GM12878 (cell line): ENCODE measurements around the gene CTNNA1. TPM values are rescaled to one million over a fixed set of nuclear protein-coding genes. Genes with fewer than 3 reads are reported as not detected.

Experiments
- ATAC-seq: fragments of 200-7000 bp; cut with Tn5 transposase; 3 replicates; pipeline ENCODE4 v1.9.1; 2020; ENCODE audit warnings: mild to moderate bottlenecking, moderate library complexity
- BruUV-seq: library from RNA; stranded (reverse); fragments of 400-500 nt; replicated peaks from 2 replicates; lab custom pipeline; 2021; lab: Mats Ljungman, UMichigan
- CTCF ChIA-PET: fragments of 300-600 bp; sonication (Branson Sonifier 250); formaldehyde crosslinking; extraction: SDS; loops from one replicate; lab custom pipeline; 2021; ENCODE audit warnings: inconsistent platforms; lab: Yijun Ruan, JAX
- POLR2A ChIA-PET: fragments of 350-600 bp; formaldehyde crosslinking; extraction: SDS; loops from one replicate; lab custom pipeline; 2021; ENCODE audit warnings: inconsistent platforms; lab: Charles Lee
- RAD21 ChIA-PET: fragments of 300-600 bp; sonication (Branson Sonifier 250); formaldehyde crosslinking; loops from one replicate; lab custom pipeline; 2023; ENCODE audit warnings: antibody characterized with exemption; ENCODE audit not compliant: unreplicated experiment; lab: Charles Lee
- SMC1A ChIA-PET: fragments of 300-600 bp; sonication (Branson Sonifier 250); formaldehyde crosslinking; loops from one replicate; lab custom pipeline; 2023; ENCODE audit not compliant: unreplicated experiment, uncharacterized antibody; lab: Charles Lee
- DNase-seq: peaks from one replicate; pipeline ENCODE4 v3.0.0-alpha.2; 2011; ENCODE audit warnings: low read depth, low spot score
- FAIRE-seq: peaks from 3 replicates; lab custom pipeline; 2011; peaks lifted over from hg19 to GRCh38; lab: Jason Lieb, UNC
- H2AFZ ChIP-seq: 2 replicates; pipeline ENCODE4 v1.6.0; 2011; ENCODE audit warnings: low read depth, low read length, control low read depth; ENCODE audit not compliant: control insufficient read depth
- H3K27ac ChIP-seq: 2 replicates; pipeline ENCODE4 v1.5.1; 2011; ENCODE audit warnings: control low read depth; ENCODE audit not compliant: control insufficient read depth, insufficient read depth
- H3K27me3 ChIP-seq, 2 experiments: replicated peaks in 1 of 2; 2 replicates each; pipeline versions ENCODE4 v1.6.0 to v1.6.1; 2011; ENCODE audit warnings: low read length in 1 of 2; ENCODE audit not compliant: control insufficient read depth in 2 of 2, insufficient read depth in 2 of 2
- H3K36me3 ChIP-seq, 2 experiments: 2 replicates each; pipeline ENCODE4 v1.5.1; 2011; ENCODE audit warnings: low read length in 1 of 2; ENCODE audit not compliant: control insufficient read depth in 2 of 2, insufficient read depth in 2 of 2
- H3K4me1 ChIP-seq: 2 replicates; pipeline ENCODE4 v1.6.1; 2011; ENCODE audit warnings: mild to moderate bottlenecking, low read length, moderate library complexity, mixed read lengths; ENCODE audit not compliant: control insufficient read depth, insufficient read depth
- H3K4me2 ChIP-seq: 2 replicates; pipeline ENCODE4 v1.6.0; 2011; ENCODE audit warnings: control low read depth; ENCODE audit not compliant: control insufficient read depth, insufficient read depth
- H3K4me3 ChIP-seq: fragments of 200-600 bp; sonication (generic); 2 replicates; pipeline ENCODE4 v1.5.1; 2016
- H3K79me2 ChIP-seq: 2 replicates; pipeline ENCODE4 v1.6.0; 2011; ENCODE audit warnings: low read length; ENCODE audit not compliant: control insufficient read depth, insufficient read depth
- H3K9ac ChIP-seq: 2 replicates; pipeline ENCODE4 v1.8.0; 2011; ENCODE audit warnings: low read length, control low read depth, mixed read lengths; ENCODE audit not compliant: control insufficient read depth, insufficient read depth
- H3K9me3 ChIP-seq: replicated peaks from 3 replicates; pipeline ENCODE4 v1.5.1; 2011; ENCODE audit warnings: mild to moderate bottlenecking, low read length; ENCODE audit not compliant: control insufficient read depth, insufficient read depth
- H4K20me1 ChIP-seq: 2 replicates; pipeline ENCODE4 v1.6.0; 2011; ENCODE audit not compliant: control insufficient read depth, insufficient read depth
- ASH2L ChIP-seq: fragments of 300-600, 200-600 bp; sonication (generic); IDR thresholded peaks from 2 replicates; pipeline ENCODE4 v1.6.1; 2017; ENCODE audit warnings: low read depth, mild to moderate bottlenecking, borderline replicate concordance
- BACH1 ChIP-seq: fragments of 450-650 bp; IDR thresholded peaks from 2 replicates; pipeline ENCODE4 v1.6.1; 2017; ENCODE audit warnings: mild to moderate bottlenecking, borderline replicate concordance
- BCLAF1 ChIP-seq: fragments of 450-650 bp; IDR thresholded peaks from 2 replicates; pipeline ENCODE4 v1.6.1; 2017; ENCODE audit warnings: antibody characterized with exemption, mild to moderate bottlenecking, moderate library complexity
- CHD4 ChIP-seq: fragments of 200-600 bp; sonication (generic); IDR thresholded peaks from 2 replicates; pipeline ENCODE4 v1.6.1; 2016; ENCODE audit warnings: mild to moderate bottlenecking
- CREM ChIP-seq: IDR thresholded peaks from 2 replicates; pipeline ENCODE4 v1.6.1; 2014; ENCODE audit warnings: antibody characterized with exemption, low read depth
- E2F8 ChIP-seq: fragments of 450-650 bp; IDR thresholded peaks from 2 replicates; pipeline ENCODE4 v1.6.1; 2018; ENCODE audit warnings: mild to moderate bottlenecking, low read depth, moderate library complexity; ENCODE audit not compliant: partially characterized antibody
- EGR1 ChIP-seq, 2 experiments: IDR thresholded peaks; 1 replicate in 1 of 2; 2 replicates in 1 of 2; pipeline ENCODE4 v1.6.1; 2011 to 2012; ENCODE audit warnings: low read depth in 2 of 2, low read length in 2 of 2, borderline replicate concordance in 1 of 2, mild to moderate bottlenecking in 1 of 2, moderate library complexity in 1 of 2
- FOXM1 ChIP-seq: IDR thresholded peaks from 2 replicates; pipeline ENCODE4 v1.6.1; 2012; ENCODE audit warnings: low read depth, mild to moderate bottlenecking, inconsistent platforms, low read length, moderate library complexity
- IRF4 ChIP-seq: IDR thresholded peaks from 2 replicates; pipeline ENCODE4 v1.6.1; 2011; ENCODE audit warnings: low read depth, low read length
- PBX3 ChIP-seq: IDR thresholded peaks from 2 replicates; pipeline ENCODE4 v1.6.1; 2011; ENCODE audit warnings: mild to moderate bottlenecking, low read depth, low read length, moderate library complexity; ENCODE audit not compliant: insufficient replicate concordance
- SIX5 ChIP-seq: IDR thresholded peaks from 2 replicates; pipeline ENCODE4 v1.6.1; 2011; ENCODE audit warnings: mild to moderate bottlenecking, low read depth, low read length, moderate library complexity; ENCODE audit not compliant: severe bottlenecking
- STAT3 ChIP-seq: IDR thresholded peaks from 2 replicates; pipeline ENCODE4 v1.6.1; 2011; ENCODE audit warnings: low read depth, low read length, improper control_type of control experiment
- TCF12 ChIP-seq: IDR thresholded peaks from 2 replicates; pipeline ENCODE4 v1.6.1; 2011; ENCODE audit warnings: low read depth, mild to moderate bottlenecking, low read length
- ZNF217 ChIP-seq: fragments of 450-650 bp; IDR thresholded peaks from 2 replicates; pipeline ENCODE4 v1.6.1; 2017; ENCODE audit warnings: antibody characterized with exemption, mild to moderate bottlenecking
- ZNF384 ChIP-seq: IDR thresholded peaks from 2 replicates; pipeline ENCODE4 v1.6.1; 2012; ENCODE audit warnings: low read depth, mild to moderate bottlenecking, low read length, improper control_type of control experiment, borderline replicate concordance
- WGBS: methylation state at CpG from one replicate; pipeline ENCODE4 v1.1.6; 2016; ENCODE audit warnings: low lambda C conversion rate; ENCODE audit not compliant: insufficient replicate concordance, insufficient coverage; ENCODE audit errors: missing lambda C conversion rate; 5-methylcytosine and 5-hydroxymethylcytosine counted together
- in situ Hi-C: fragments of 300-500 bp; cut with MboI; formaldehyde crosslinking; loops from 9 replicates; pipeline ENCODE4 v1.14.3; 2018; ENCODE audit warnings: mixed read lengths
- intact Hi-C: fragments of 100-400 bp; cut with micrococcal nuclease; formaldehyde crosslinking; loops from one replicate; pipeline ENCODE4 v1.14.2; 2022; ENCODE audit not compliant: unreplicated experiment
- polyA plus RNA-seq, 11 experiments: library from polyadenylated mRNA; depleted of rRNA in 4 of 11; unstranded in 6 of 11; stranded (reverse) in 5 of 11; fragments of >200 nt; fragmentation: Nextera tagmentation in 4 of 11; fragmentation: Illumina TruSeq in 1 of 11; extraction: Ambion mirVana in 4 of 11; extraction: Trizol in 1 of 11; gene quantifications; 1 replicate in 1 of 11; 2 replicates in 10 of 11; pipeline versions ENCODE4 v1.2.1 to v1.2.3, GENCODE V29; 2011 to 2016; ENCODE audit warnings: inconsistent platforms in 2 of 11, missing spikeins in 2 of 11, low read depth in 1 of 11
- total RNA-seq, 4 experiments: library from RNA; depleted of rRNA in 3 of 4; stranded (reverse); fragments of >200 nt in 3 of 4; fragmentation: Illumina TruSeq in 1 of 4; extraction: Trizol in 1 of 4; gene quantifications; 2 replicates each; pipeline versions ENCODE4 v1.2.1 to v1.2.3, GENCODE V29; 2013 to 2021

Gene CTNNA1
- total and polyA plus RNA-seq, 10 of the 15 experiments (the other 5 are each of a cell fraction or from before 2014, with no cell fraction given), result 32.6 to 104 (median 57.7) TPM

DNA sequence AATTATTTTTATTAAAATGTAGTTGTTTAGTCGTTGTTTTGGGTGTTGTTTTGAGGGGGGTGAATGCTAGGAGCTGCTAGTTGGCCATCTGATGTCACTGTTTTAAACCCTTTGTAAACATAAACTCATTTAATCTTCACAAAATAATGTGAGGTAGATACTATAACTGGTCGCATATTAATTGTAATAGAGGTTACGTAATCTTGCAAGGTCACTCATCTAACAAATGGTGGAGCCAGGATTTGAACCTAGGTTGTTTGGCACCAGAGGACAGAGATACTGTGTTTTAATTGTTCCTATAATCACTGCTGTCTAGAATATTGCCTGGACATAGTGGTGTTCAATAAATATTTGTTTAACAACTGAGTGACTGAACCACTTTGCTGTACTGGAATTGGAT, 67.5 kb downstream of the CTNNA1 start (continued):
- TF ChIP-seq ASH2L, result no peak
- no peak for TF ChIP-seq STAT3
- TF ChIP-seq CREM, result no peak
- TF ChIP-seq IRF4, result no peak
- no peak for TF ChIP-seq BACH1
- TF ChIP-seq ZNF217, result no peak
- no peak for TF ChIP-seq CHD4
- no peak for TF ChIP-seq SIX5
- TF ChIP-seq, all 136 proteins: peak for 0

- peaks cover 4 to 7% of the 10 kb centered on the region in 2 experiments; a peak in 3 of 4 replicates for H3K36me3 ChIP-seq
- ChIA-PET SMC1A (interaction anchor here (0.6 to 3.0 kb wide), 16 partner anchors 9 to 446 kb away, joined by 3 to 13 read pairs (median 3); no protein-coding TSS in a partner anchor), RAD21 (interaction anchor here (0.7 to 2.1 kb wide), 6 partner anchors 9 to 567 kb away, joined by 3 to 7 read pairs (median 4); no protein-coding TSS in a partner anchor), CTCF (interaction anchor here (0.5 to 3.5 kb wide), 38 partner anchors 9 to 689 kb away, joined by 3 to 45 read pairs (median 4); no protein-coding TSS in a partner anchor), POLR2A (interaction anchor here (1.1 kb wide), 1 partner anchor 22 kb away, joined by 3 read pairs; no protein-coding TSS in a partner anchor)
- no peaks in the 10 kb centered on the region for H3K4me1 ChIP-seq
- DNase-seq (no peak), FAIRE-seq (no peak), ATAC-seq (no peak)
- H3K9ac ChIP-seq, result no peak overlapping the region
- H4K20me1 ChIP-seq, result no peaks in the 10 kb centered on the region
- H2AFZ ChIP-seq, result no peak overlapping the region
- H3K27ac ChIP-seq, result no peak overlapping the region
- no peaks in the 10 kb centered on the region for H3K27me3 ChIP-seq
- in situ Hi-C loops (no loop called here), intact Hi-C loops (no loop called here)
- no peaks in the 10 kb centered on the region for H3K9me3 ChIP-seq
- H3K79me2 ChIP-seq, result no peaks in the 10 kb centered on the region
- 98% methylated on average over 7 of the region's 7 CpGs for WGBS
- no peak overlapping the region for H3K4me2 ChIP-seq
- H3K4me3 ChIP-seq, result no peak overlapping the region
- BruUV-seq, result no TSS peak
- TF ChIP-seq FOXM1, result no peak
- TF ChIP-seq BCLAF1, result no peak
- no peak for TF ChIP-seq PBX3
- TF ChIP-seq BACH1, result no peak
- no peak for TF ChIP-seq TCF12
- TF ChIP-seq ZNF384, result no peak
- TF ChIP-seq EGR1 (IDR thresholded peaks at IDR 0.05; ENCODE audit: borderline replicate concordance in 1 of 2, low read depth in 2 of 2, low read length in 2 of 2), result no peak
- no peak for TF ChIP-seq E2F8
These were observed 71.3 kb downstream of the CTNNA1 start for GRCh38 chr5:138824516-138824915.
